Measurements from ENCODE around the gene MDFIC. TPM values are rescaled to one million over a fixed set of nuclear protein-coding genes. Genes with fewer than 3 reads are reported as not detected.

MDFIC gene
- total RNA-seq, 2 donors from 2014 or later, result 17.1 to 35.0 TPM

GRCh38 chr7:114943953-114944744, 22.3 kb downstream of the MDFIC start:
- Histone ChIP-seq H3K9me3 (no peaks in the 10 kb centered on the region), H3K4me3 (no peak overlapping the region), H3K27me3 (no peaks in the 10 kb centered on the region), H3K4me1 (peaks cover 0 to 19% of the 10 kb centered on the region in 2 donors), H3K27ac (peak overlapping the region; percentile 26 to 50), H3K36me3 (no peaks in the 10 kb centered on the region)
- TF ChIP-seq CTCF (IDR thresholded peaks at IDR 0.05), result no peak
- no peak for DNase-seq (ENCODE audit: low spot score)

GRCh38 chr7:114944745-114945625, 23.1 kb downstream of the MDFIC start:
- Histone ChIP-seq H3K27ac (peak overlapping the region; percentile 26 to 50), H3K27me3 (no peaks in the 10 kb centered on the region), H3K9me3 (no peaks in the 10 kb centered on the region), H3K36me3 (no peaks in the 10 kb centered on the region), H3K4me1 (peaks cover 0 to 19% of the 10 kb centered on the region in 2 donors), H3K4me3 (peak overlapping the region in 1 of 2 donors; percentile 28)
- peak; percentile 89 for DNase-seq (ENCODE audit: low spot score)
- TF ChIP-seq CTCF (IDR thresholded peaks at IDR 0.05), result no peak

- Histone ChIP-seq H3K9me3 (no peaks in the 10 kb centered on the region), H3K36me3 (no peaks in the 10 kb centered on the region), H3K4me3 (no peak overlapping the region), H3K4me1 (peaks cover 0 to 9% of the 10 kb centered on the region in 2 donors), H3K27ac (no peak overlapping the region), H3K27me3 (no peaks in the 10 kb centered on the region)
- DNase-seq (ENCODE audit: low spot score), result no peak
- no peak for TF ChIP-seq CTCF (IDR thresholded peaks at IDR 0.05)
These were observed 27.3 kb downstream of the MDFIC start for GRCh38 chr7:114949231-114949630.

GRCh38 chr7:114952296-114952695, 30.4 kb downstream of the MDFIC start:
- H3K36me3 ChIP-seq, result no peaks in the 10 kb centered on the region
- H3K4me3 ChIP-seq, result no peak overlapping the region
- H3K4me1 ChIP-seq, result no peaks in the 10 kb centered on the region
- no peak for TF ChIP-seq CTCF (IDR thresholded peaks at IDR 0.05)
- no peak overlapping the region for H3K27ac ChIP-seq
- no peak for DNase-seq (ENCODE audit: low spot score)
- no peaks in the 10 kb centered on the region for H3K9me3 ChIP-seq
- no peaks in the 10 kb centered on the region for H3K27me3 ChIP-seq

- peak in 1 of 2 donors; percentile 14 for TF ChIP-seq CTCF (IDR thresholded peaks at IDR 0.05)
These were observed 31.8 kb downstream of the MDFIC start for GRCh38 chr7:114953724-114954123.

More at GRCh38 chr7:114953724-114954123, 31.8 kb downstream of the MDFIC start:
- Histone ChIP-seq H3K9me3 (no peaks in the 10 kb centered on the region), H3K36me3 (no peaks in the 10 kb centered on the region), H3K4me3 (no peak overlapping the region), H3K4me1 (no peaks in the 10 kb centered on the region), H3K27ac (no peak overlapping the region), H3K27me3 (no peaks in the 10 kb centered on the region)
- no peak for DNase-seq (ENCODE audit: low spot score)

Measured in right atrium auricular region (tissue), 2 donors.